Body of pancreas (tissue), 4 donors: ENCODE data around the gene ACTA1. TPM values are rescaled to one million over a fixed set of nuclear protein-coding genes. Genes with fewer than 3 reads are reported as not detected.

Source experiments
- ATAC-seq: fragments of 150-250 bp; one replicate; pipeline ENCODE4 v1.9.1; 2016
- DNase-seq, 4 donors: peaks; one replicate each; pipeline ENCODE4 v3.0.0-alpha.2; 2019
- H3K27ac ChIP-seq, 4 donors: fragments of 200-600 bp; sonication (generic); 1 replicate in 3 of 4; 2 replicates in 1 of 4; pipeline versions ENCODE4 v1.5.1 to v1.6.1; 2016 to 2019; ENCODE audit warnings: mild to moderate bottlenecking in 1 of 4, mixed read lengths in 1 of 4, moderate library complexity in 1 of 4
- H3K27me3 ChIP-seq, 2 donors: fragments of 200-600 bp; sonication (generic); one replicate each; pipeline ENCODE4 v1.6.0; 2016; ENCODE audit warnings: mild to moderate bottlenecking in 1 of 2
- H3K36me3 ChIP-seq, 2 donors: fragments of 200-600 bp; sonication (generic); replicated peaks in 1 of 2; 2 replicates each; pipeline ENCODE4 v1.5.1; 2016; ENCODE audit warnings: low read depth in 2 of 2; ENCODE audit not compliant: insufficient read depth in 1 of 2
- H3K4me1 ChIP-seq: fragments of 200-600 bp; sonication (generic); one replicate; pipeline ENCODE4 v1.6.0; 2016
- H3K4me3 ChIP-seq, 2 donors: fragments of 200-600 bp; sonication (generic); 1 replicate in 1 of 2; 2 replicates in 1 of 2; pipeline ENCODE4 v1.5.1; 2016 to 2019
- H3K9me3 ChIP-seq, 3 donors: fragments of 200-600 bp; sonication (generic); 1 replicate in 2 of 3; 2 replicates in 1 of 3; pipeline ENCODE4 v1.5.1; 2016
- CTCF ChIP-seq, 7 experiments: fragments of 450-650 bp in 4 of 7; fragments of 200-600 bp in 3 of 7; sonication (generic) in 3 of 7; IDR thresholded peaks; one replicate each; pipeline ENCODE4 v1.5.1; 2016 to 2019; ENCODE audit warnings: antibody characterized with exemption in 7 of 7
- POLR2A ChIP-seq, 3 donors: fragments of 450-650 bp; IDR thresholded peaks; one replicate each; pipeline ENCODE4 v1.6.1; 2016; ENCODE audit warnings: antibody characterized with exemption in 3 of 3, mild to moderate bottlenecking in 2 of 3
- WGBS, 2 donors: methylation state at CpG; one replicate each; pipeline ENCODE4 v1.1.5; 2017; 5-methylcytosine and 5-hydroxymethylcytosine counted together
- intact Hi-C: fragments of 100-400 bp; cut with DNase I; formaldehyde crosslinking; loops from one replicate; pipeline ENCODE4 v1.15.1; 2023
- total RNA-seq, 2 donors: library from RNA; depleted of rRNA; stranded (reverse); fragments of >200 nt; gene quantifications; one replicate each; pipeline ENCODE4 v1.1.0, GENCODE V29; 2016

Gene ACTA1
- total RNA-seq, 2 donors from 2014 or later, result 7.6 TPM; not detected in 1

GRCh38 chr1:229456016-229456415 is 22.1 kb upstream of the ACTA1 start:
- Histone ChIP-seq H3K9me3 (no peaks in the 10 kb centered on the region), H3K36me3 (peaks cover 10 to 21% of the 10 kb centered on the region in 2 donors), H3K4me3 (no peak overlapping the region), H3K27me3 (no peaks in the 10 kb centered on the region), H3K27ac (no peak overlapping the region), H3K4me1 (no peaks in the 10 kb centered on the region)
- WGBS, 2 donors, result 59 to 73% methylated on average over 3 of the region's 3 CpGs
- DNase-seq (no peak), ATAC-seq (no peak)
- TF ChIP-seq CTCF (IDR thresholded peaks at IDR 0.05), result no peak
- no peak for TF ChIP-seq POLR2A (IDR thresholded peaks at IDR 0.05)
- intact Hi-C loops, result no loop called here

GRCh38 chr1:229454056-229454455 is 20.2 kb upstream of the ACTA1 start:
- ATAC-seq, result no peak
- no peaks in the 10 kb centered on the region for H3K4me1 ChIP-seq
- H3K27ac ChIP-seq, result no peak overlapping the region
- WGBS, 2 donors, result 91 to 94% methylated on average over 4 of the region's 4 CpGs
- intact Hi-C loops, result no loop called here
- H3K27me3 ChIP-seq, result no peaks in the 10 kb centered on the region
- TF ChIP-seq CTCF (IDR thresholded peaks at IDR 0.05), result no peak
- no peak for TF ChIP-seq POLR2A (IDR thresholded peaks at IDR 0.05)
- no peak for DNase-seq
- H3K36me3 ChIP-seq, result peaks cover 2 to 18% of the 10 kb centered on the region in 2 donors
- H3K9me3 ChIP-seq, result no peaks in the 10 kb centered on the region
- H3K4me3 ChIP-seq, result no peak overlapping the region

GRCh38 chr1:229452956-229453801 is 19.3 kb upstream of the ACTA1 start:
- intact Hi-C loops, result no loop called here
- Histone ChIP-seq H3K9me3 (no peaks in the 10 kb centered on the region), H3K27ac (no peak overlapping the region), H3K4me1 (no peaks in the 10 kb centered on the region), H3K36me3 (peaks cover 3 to 15% of the 10 kb centered on the region in 2 donors), H3K4me3 (no peak overlapping the region), H3K27me3 (no peaks in the 10 kb centered on the region)
- DNase-seq, result no peak
- 74 to 80% methylated on average over 5 of the region's 5 CpGs for WGBS, 2 donors
- TF ChIP-seq POLR2A (IDR thresholded peaks at IDR 0.05) (no peak), CTCF (IDR thresholded peaks at IDR 0.05) (peak in 5 of 7 experiments; percentile 20 to 56 (median 47))
- no peak for ATAC-seq

GRCh38 chr1:229448845-229449244 is 15.0 kb upstream of the ACTA1 start:
- Histone ChIP-seq H3K27ac (no peak overlapping the region), H3K27me3 (no peaks in the 10 kb centered on the region), H3K36me3 (peaks cover 3 to 17% of the 10 kb centered on the region in 2 donors), H3K9me3 (no peaks in the 10 kb centered on the region), H3K4me3 (no peak overlapping the region), H3K4me1 (no peaks in the 10 kb centered on the region)
- no peak for DNase-seq
- intact Hi-C loops, result no loop called here
- TF ChIP-seq POLR2A (IDR thresholded peaks at IDR 0.05) (no peak), CTCF (IDR thresholded peaks at IDR 0.05) (no peak)
- WGBS, 2 donors, result 77 to 81% methylated on average over 2 of the region's 2 CpGs
- no peak for ATAC-seq

GRCh38 chr1:229448354-229448753 is 14.5 kb upstream of the ACTA1 start:
- intact Hi-C loops, result no loop called here
- H3K27ac ChIP-seq, result no peak overlapping the region
- 90 to 91% methylated on average over 7 of the region's 7 CpGs for WGBS, 2 donors
- H3K27me3 ChIP-seq, result no peaks in the 10 kb centered on the region
- ATAC-seq (no peak), DNase-seq (no peak)
- peaks cover 3 to 17% of the 10 kb centered on the region in 2 donors for H3K36me3 ChIP-seq
- no peaks in the 10 kb centered on the region for H3K4me1 ChIP-seq
- H3K9me3 ChIP-seq, result no peaks in the 10 kb centered on the region
- TF ChIP-seq CTCF (IDR thresholded peaks at IDR 0.05) (no peak), POLR2A (IDR thresholded peaks at IDR 0.05) (no peak)
- no peak overlapping the region for H3K4me3 ChIP-seq
